Mammary epithelial cell (primary cell): ENCODE data around the gene C4B.

Experiments
- CTCF ChIP-seq, 2 donors: IDR thresholded peaks in 1 of 2; conservative IDR thresholded peaks in 1 of 2; 2 replicates each; pipeline ENCODE4 v1.5.1; 2011 to 2012; ENCODE audit warnings: inconsistent platforms in 2 of 2, low read length in 2 of 2, mild to moderate bottlenecking in 2 of 2, control low read depth in 1 of 2, low read depth in 1 of 2; ENCODE audit not compliant: insufficient read depth in 1 of 2; ENCODE audit errors: extremely low read depth in 1 of 2
- EZH2 ChIP-seq: IDR thresholded peaks from 2 replicates; pipeline ENCODE4 v1.6.1; 2012; ENCODE audit warnings: low read length, inconsistent platforms, borderline replicate concordance

- no peak for TF ChIP-seq CTCF (conservative IDR thresholded peaks at IDR 0.05 in 1 of 2, IDR thresholded peaks at IDR 0.05 in 1 of 2; ENCODE audit: extremely low read depth in 1 of 2, insufficient read depth in 1 of 2, low read depth in 1 of 2, low read length in 2 of 2)
- TF ChIP-seq EZH2 = no peak
Observed at GRCh38 chr6:31978831-31979230, 35.8 kb upstream of the C4B start.
